Measurements from ENCODE around the gene TNN.

DNA sequence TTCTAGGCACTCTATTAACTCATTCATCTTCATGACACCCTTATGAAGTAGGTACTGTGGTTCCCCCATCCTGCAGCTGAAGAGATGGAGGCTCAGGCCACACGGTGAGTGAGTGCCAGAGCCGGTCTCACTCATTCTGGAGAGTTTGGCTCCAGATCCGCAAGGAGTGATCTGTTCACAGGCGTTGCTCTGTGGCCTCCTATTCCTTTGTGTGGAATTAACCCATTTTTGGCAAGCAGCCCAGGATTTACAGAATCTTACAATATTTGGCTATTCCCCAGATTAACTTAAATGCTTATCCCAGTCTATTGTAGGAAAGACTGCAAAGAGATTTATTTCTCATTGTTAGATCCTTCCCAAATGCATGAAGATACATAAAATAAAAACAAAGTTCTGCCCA is 95.3 kb downstream of the TNN start:
- no peak for TF ChIP-seq TEAD4 (IDR thresholded peaks at IDR 0.05)
- no peak for TF ChIP-seq TAF1 (IDR thresholded peaks at IDR 0.05; ENCODE audit: low read depth)
- TF ChIP-seq CREB1 (IDR thresholded peaks at IDR 0.05; ENCODE audit: low read depth): no peak
- TF ChIP-seq FOXM1 (IDR thresholded peaks at IDR 0.05; ENCODE audit: borderline replicate concordance, low read depth): no peak
- TF ChIP-seq, protein P1, sequence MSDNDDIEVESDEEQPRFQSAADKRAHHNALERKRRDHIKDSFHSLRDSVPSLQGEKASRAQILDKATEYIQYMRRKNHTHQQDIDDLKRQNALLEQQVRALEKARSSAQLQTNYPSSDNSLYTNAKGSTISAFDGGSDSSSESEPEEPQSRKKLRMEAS (IDR thresholded peaks at IDR 0.05): no peak
- no peak for TF ChIP-seq EP300 (IDR thresholded peaks at IDR 0.05; ENCODE audit: borderline replicate concordance)
- TF ChIP-seq, protein P2, sequence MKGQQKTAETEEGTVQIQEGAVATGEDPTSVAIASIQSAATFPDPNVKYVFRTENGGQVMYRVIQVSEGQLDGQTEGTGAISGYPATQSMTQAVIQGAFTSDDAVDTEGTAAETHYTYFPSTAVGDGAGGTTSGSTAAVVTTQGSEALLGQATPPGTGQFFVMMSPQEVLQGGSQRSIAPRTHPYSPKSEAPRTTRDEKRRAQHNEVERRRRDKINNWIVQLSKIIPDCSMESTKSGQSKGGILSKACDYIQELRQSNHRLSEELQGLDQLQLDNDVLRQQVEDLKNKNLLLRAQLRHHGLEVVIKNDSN (IDR thresholded peaks at IDR 0.05): no peak
- no peak for TF ChIP-seq RAD21 (IDR thresholded peaks at IDR 0.05; ENCODE audit: low read depth)
- TF ChIP-seq, protein P3, sequence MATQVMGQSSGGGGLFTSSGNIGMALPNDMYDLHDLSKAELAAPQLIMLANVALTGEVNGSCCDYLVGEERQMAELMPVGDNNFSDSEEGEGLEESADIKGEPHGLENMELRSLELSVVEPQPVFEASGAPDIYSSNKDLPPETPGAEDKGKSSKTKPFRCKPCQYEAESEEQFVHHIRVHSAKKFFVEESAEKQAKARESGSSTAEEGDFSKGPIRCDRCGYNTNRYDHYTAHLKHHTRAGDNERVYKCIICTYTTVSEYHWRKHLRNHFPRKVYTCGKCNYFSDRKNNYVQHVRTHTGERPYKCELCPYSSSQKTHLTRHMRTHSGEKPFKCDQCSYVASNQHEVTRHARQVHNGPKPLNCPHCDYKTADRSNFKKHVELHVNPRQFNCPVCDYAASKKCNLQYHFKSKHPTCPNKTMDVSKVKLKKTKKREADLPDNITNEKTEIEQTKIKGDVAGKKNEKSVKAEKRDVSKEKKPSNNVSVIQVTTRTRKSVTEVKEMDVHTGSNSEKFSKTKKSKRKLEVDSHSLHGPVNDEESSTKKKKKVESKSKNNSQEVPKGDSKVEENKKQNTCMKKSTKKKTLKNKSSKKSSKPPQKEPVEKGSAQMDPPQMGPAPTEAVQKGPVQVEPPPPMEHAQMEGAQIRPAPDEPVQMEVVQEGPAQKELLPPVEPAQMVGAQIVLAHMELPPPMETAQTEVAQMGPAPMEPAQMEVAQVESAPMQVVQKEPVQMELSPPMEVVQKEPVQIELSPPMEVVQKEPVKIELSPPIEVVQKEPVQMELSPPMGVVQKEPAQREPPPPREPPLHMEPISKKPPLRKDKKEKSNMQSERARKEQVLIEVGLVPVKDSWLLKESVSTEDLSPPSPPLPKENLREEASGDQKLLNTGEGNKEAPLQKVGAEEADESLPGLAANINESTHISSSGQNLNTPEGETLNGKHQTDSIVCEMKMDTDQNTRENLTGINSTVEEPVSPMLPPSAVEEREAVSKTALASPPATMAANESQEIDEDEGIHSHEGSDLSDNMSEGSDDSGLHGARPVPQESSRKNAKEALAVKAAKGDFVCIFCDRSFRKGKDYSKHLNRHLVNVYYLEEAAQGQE (IDR thresholded peaks at IDR 0.05; ENCODE audit: low read depth): no peak
- TF ChIP-seq ZBTB7A (IDR thresholded peaks at IDR 0.05; ENCODE audit: low read depth): no peak
- no peak for TF ChIP-seq CEBPB (IDR thresholded peaks at IDR 0.05)
- TF ChIP-seq TCF12 (IDR thresholded peaks at IDR 0.05; ENCODE audit: low read depth): no peak

All from Ishikawa (cell line).